B cell (primary cell): Measurements from ENCODE around the gene BHLHE23. TPM values are rescaled to one million over a fixed set of nuclear protein-coding genes. Genes with fewer than 3 reads are reported as not detected.

ENCODE experiments used
- ATAC-seq: fragments of 200-7000 bp; cut with Tn5 transposase; one replicate; pipeline ENCODE4 v1.10.0; 2021; ENCODE audit warnings: low read depth, mild to moderate bottlenecking, moderate number of reproducible peaks, moderate library complexity
- CTCF ChIA-PET: fragments of 350-600 bp; sonication (Branson Sonifier 250); formaldehyde crosslinking; loops from one replicate; lab custom pipeline; 2021; ENCODE audit warnings: antibody characterized with exemption, inconsistent platforms; lab: Charles Lee
- POLR2A ChIA-PET: fragments of 350-600 bp; sonication (Branson Sonifier 250); formaldehyde crosslinking; loops from one replicate; lab custom pipeline; 2021; ENCODE audit warnings: antibody characterized with exemption; lab: Charles Lee
- DNase-seq: peaks from one replicate; pipeline ENCODE4 v3.0.0; 2013
- H2AFZ ChIP-seq: 2 replicates; pipeline ENCODE4 v1.6.1; 2012; ENCODE audit warnings: mild to moderate bottlenecking, low read depth, low read length; ENCODE audit not compliant: insufficient read depth, poor library complexity, severe bottlenecking
- H3K27ac ChIP-seq, 2 donors: 1 replicate in 1 of 2; 2 replicates in 1 of 2; pipeline ENCODE4 v1.5.1; 2012 to 2013; ENCODE audit warnings: low read length in 2 of 2, mild to moderate bottlenecking in 2 of 2, moderate library complexity in 1 of 2
- H3K27me3 ChIP-seq, 4 experiments: fragments of 200-600 bp in 1 of 4; sonication (generic) in 1 of 4; replicated peaks in 1 of 4; 1 replicate in 2 of 4; 2 replicates in 2 of 4; pipeline versions ENCODE4 v1.6.1 to v1.7.0; 2013 to 2016; ENCODE audit warnings: low read length in 3 of 4, mild to moderate bottlenecking in 2 of 4, mixed read lengths in 1 of 4, moderate library complexity in 1 of 4; ENCODE audit not compliant: insufficient read depth in 4 of 4, control insufficient read depth in 3 of 4; ENCODE audit errors: control extremely low read depth in 1 of 4
- H3K36me3 ChIP-seq, 2 experiments: replicated peaks in 1 of 2; 1 replicate in 1 of 2; 2 replicates in 1 of 2; pipeline versions ENCODE4 v1.6.1 to v1.7.1; 2013; ENCODE audit warnings: low read length in 1 of 2; ENCODE audit not compliant: insufficient read depth in 2 of 2, control insufficient read depth in 1 of 2; ENCODE audit errors: control extremely low read depth in 1 of 2, extremely low read depth in 1 of 2
- H3K4me1 ChIP-seq, 2 donors: fragments of 200-600 bp in 1 of 2; sonication (generic) in 1 of 2; 1 replicate in 1 of 2; 2 replicates in 1 of 2; pipeline versions ENCODE4 v1.5.1 to v1.6.1; 2013 to 2017; ENCODE audit warnings: low read length in 2 of 2; ENCODE audit not compliant: control insufficient read depth in 2 of 2, insufficient read depth in 2 of 2
- H3K4me2 ChIP-seq: replicated peaks from 2 replicates; pipeline ENCODE3; 2012; ENCODE audit warnings: mild to moderate bottlenecking, low read depth, low read length; ENCODE audit not compliant: poor library complexity, severe bottlenecking
- H3K4me3 ChIP-seq, 5 experiments: fragments of 200-600 bp in 1 of 5; sonication (generic) in 1 of 5; 1 replicate in 3 of 5; 2 replicates in 2 of 5; pipeline versions ENCODE4 v1.5.1 to v1.7.0; 2011 to 2016; ENCODE audit warnings: low read length in 4 of 5, mild to moderate bottlenecking in 4 of 5, low read depth in 2 of 5, control low read depth in 1 of 5, moderate library complexity in 1 of 5; ENCODE audit not compliant: insufficient read depth in 1 of 5; ENCODE audit errors: control extremely low read depth in 1 of 5, extremely low read depth in 1 of 5
- H3K79me2 ChIP-seq: fragments of 200-600 bp; sonication (generic); one replicate; pipeline ENCODE4 v1.6.0; 2016; ENCODE audit warnings: low read length; ENCODE audit not compliant: control insufficient read depth, insufficient read depth
- H3K9ac ChIP-seq: fragments of 200-600 bp; sonication (generic); 2 replicates; pipeline ENCODE4 v1.6.1; 2017; ENCODE audit warnings: mild to moderate bottlenecking, low read length, moderate library complexity
- H3K9me3 ChIP-seq, 3 donors: one replicate each; pipeline versions ENCODE4 v1.6.1 to v1.7.1; 2013; ENCODE audit warnings: low read length in 2 of 3; ENCODE audit not compliant: control insufficient read depth in 2 of 3, insufficient read depth in 1 of 3; ENCODE audit errors: control extremely low read depth in 1 of 3
- H4K20me1 ChIP-seq: 2 replicates; pipeline ENCODE4 v1.6.0; 2012; ENCODE audit warnings: mild to moderate bottlenecking, low read length; ENCODE audit not compliant: insufficient read depth, control insufficient read depth, poor library complexity, severe bottlenecking
- H3K27ac Mint-ChIP-seq: one replicate; pipeline ENCODE4 v1.8.0; 2021; ENCODE audit warnings: mixed read lengths
- H3K27me3 Mint-ChIP-seq: one replicate; pipeline ENCODE4 v1.8.0; 2021; ENCODE audit warnings: mixed read lengths
- H3K4me1 Mint-ChIP-seq: one replicate; pipeline ENCODE4 v1.8.0; 2021; ENCODE audit warnings: mixed read lengths
- H3K4me3 Mint-ChIP-seq: one replicate; pipeline ENCODE4 v1.8.0; 2021; ENCODE audit warnings: mixed read lengths
- H3K9me3 Mint-ChIP-seq: one replicate; pipeline ENCODE4 v1.8.0; 2022; ENCODE audit warnings: mixed read lengths; ENCODE audit not compliant: insufficient read depth
- CTCF ChIP-seq: fragments of 200-600 bp; IDR thresholded peaks from one replicate; pipeline ENCODE4 v1.8.0; 2022; ENCODE audit warnings: antibody characterized with exemption, mild to moderate bottlenecking
- EZH2 ChIP-seq: IDR thresholded peaks from 2 replicates; pipeline ENCODE4 v1.6.1; 2012; ENCODE audit warnings: borderline replicate concordance, low read depth, mild to moderate bottlenecking, moderate library complexity, low read length; ENCODE audit not compliant: insufficient read depth, poor library complexity, severe bottlenecking
- WGBS: methylation state at CpG from one replicate; pipeline ENCODE4 v1.1.5; 2013; ENCODE audit warnings: missing lambda C conversion rate; ENCODE audit not compliant: insufficient coverage; 5-methylcytosine and 5-hydroxymethylcytosine counted together
- intact Hi-C: fragments of 100-400 bp; cut with micrococcal nuclease; formaldehyde crosslinking; loops from one replicate; pipeline ENCODE4 v1.10.0; 2022
- polyA plus RNA-seq: library from polyadenylated mRNA; depleted of rRNA; stranded (reverse); fragments of >200 nt; gene quantifications from 2 replicates; pipeline ENCODE4 v1.2.3, GENCODE V29; 2012
- total RNA-seq, 2 donors: library from RNA; stranded (reverse); fragments of 120-200 nt in 1 of 2; gene quantifications; 1 replicate in 1 of 2; 2 replicates in 1 of 2; pipeline versions ENCODE4 v1.2.3 to v1.2.4, GENCODE V29; 2013 to 2022

The BHLHE23 gene
- total and polyA plus RNA-seq, 2 donors (not counting 1 experiment from before 2014, with no cell fraction given): not detected

- Histone ChIP-seq H3K9ac (no peak overlapping the region), H3K4me1 (peaks cover 13 to 18% of the 10 kb centered on the region in 2 donors), H3K27me3 (peaks cover 0 to 53% (median 12%) of the 10 kb centered on the region in 4 experiments), H3K79me2 (no peaks in the 10 kb centered on the region), H3K4me2 (no peak overlapping the region), H4K20me1 (no peaks in the 10 kb centered on the region), H3K36me3 (no peaks in the 10 kb centered on the region), H2AFZ (no peak overlapping the region), H3K9me3 (peaks cover 0 to 38% (median 0%) of the 10 kb centered on the region in 3 donors), H3K4me3 (no peak overlapping the region), H3K27ac (no peak overlapping the region)
- H3K4me3 Mint-ChIP-seq: no peak overlapping the region
- intact Hi-C loops: no loop called here
- H3K27ac Mint-ChIP-seq: no peak overlapping the region
- CTCF ChIA-PET: no interaction called here
- peaks cover 31% of the 10 kb centered on the region for H3K27me3 Mint-ChIP-seq
- H3K4me1 Mint-ChIP-seq: peaks cover 17% of the 10 kb centered on the region
- DNase-seq: no peak
- TF ChIP-seq EZH2 (no peak), CTCF (no peak)
- 69% methylated on average over 24 of the region's 24 CpGs for WGBS
- H3K9me3 Mint-ChIP-seq: no peaks in the 10 kb centered on the region
- no peak for ATAC-seq
- POLR2A ChIA-PET: no interaction called here
Observed at GRCh38 chr20:63031251-63032014, 24.7 kb upstream of the BHLHE23 start.

- WGBS: 67% methylated on average over 37 of the region's 37 CpGs
- Histone ChIP-seq H3K9me3 (peaks cover 0 to 37% (median 0%) of the 10 kb centered on the region in 3 donors), H2AFZ (no peak overlapping the region), H3K4me3 (no peak overlapping the region), H3K79me2 (no peaks in the 10 kb centered on the region), H3K27me3 (peaks cover 0 to 70% (median 17%) of the 10 kb centered on the region in 4 experiments), H3K4me2 (no peak overlapping the region), H4K20me1 (no peaks in the 10 kb centered on the region), H3K27ac (no peak overlapping the region), H3K9ac (no peak overlapping the region), H3K4me1 (peaks cover 21 to 26% of the 10 kb centered on the region in 2 donors), H3K36me3 (no peaks in the 10 kb centered on the region)
- intact Hi-C loops: no loop called here
- CTCF ChIA-PET: no interaction called here
- POLR2A ChIA-PET: no interaction called here
- no peak overlapping the region for H3K27ac Mint-ChIP-seq
- H3K27me3 Mint-ChIP-seq: peaks cover 42% of the 10 kb centered on the region
- no peak overlapping the region for H3K4me3 Mint-ChIP-seq
- no peak for ATAC-seq
- peaks cover 17% of the 10 kb centered on the region for H3K4me1 Mint-ChIP-seq
- no peaks in the 10 kb centered on the region for H3K9me3 Mint-ChIP-seq
- DNase-seq: no peak
- TF ChIP-seq CTCF: no peak
- TF ChIP-seq EZH2: no peak
Observed at GRCh38 chr20:63029358-63030121, 22.8 kb upstream of the BHLHE23 start.
